HEK293T (cell line): ENCODE data around the gene SERPINE2.

Experiments
- BHLHE40 ChIP-seq: fragments of 450-650 bp; IDR thresholded peaks from 2 replicates; pipeline ENCODE4 v1.6.1; 2016; ENCODE audit warnings: mild to moderate bottlenecking, moderate library complexity, borderline replicate concordance
- ELF4 ChIP-seq: fragments of 450-650 bp; IDR thresholded peaks from 2 replicates; pipeline ENCODE4 v1.6.1; 2017; ENCODE audit warnings: antibody characterized with exemption
- FOXA1 ChIP-seq: fragments of 450-650 bp; IDR thresholded peaks from 2 replicates; pipeline ENCODE4 v1.6.1; 2016; ENCODE audit warnings: mild to moderate bottlenecking
- HDGF ChIP-seq: fragments of 450-650 bp; IDR thresholded peaks from 2 replicates; pipeline ENCODE4 v1.6.1; 2017; ENCODE audit warnings: antibody characterized with exemption, borderline replicate concordance
- PKNOX1 ChIP-seq: fragments of 450-650 bp; IDR thresholded peaks from 2 replicates; pipeline ENCODE4 v1.6.1; 2016
- SUZ12 ChIP-seq: fragments of 450-650 bp; IDR thresholded peaks from 2 replicates; pipeline ENCODE4 v1.6.1; 2016; ENCODE audit warnings: mild to moderate bottlenecking
- ZNF384 ChIP-seq: fragments of 450-650 bp; IDR thresholded peaks from 2 replicates; pipeline ENCODE4 v1.6.1; 2016

- TF ChIP-seq PKNOX1 = no peak
- no peak for TF ChIP-seq FOXA1
- no peak for TF ChIP-seq SUZ12
- TF ChIP-seq ELF4 = no peak
- TF ChIP-seq BHLHE40 = no peak
- TF ChIP-seq ZNF384 = no peak
- no peak for TF ChIP-seq HDGF
Observed at GRCh38 chr2:223969315-223969714, 69.8 kb downstream of the SERPINE2 start.
